GM18505 (cell line): ENCODE results near the gene GPR26.

Experiments used
- ATAC-seq: cut with Tn5 transposase; IDR thresholded peaks from one replicate; pipeline ENCODE4 v1.9.1; 2021; ENCODE audit not compliant: unreplicated experiment
- POLR2A ChIP-seq: IDR thresholded peaks from 4 replicates; pipeline ENCODE4 v1.6.1; 2011; ENCODE audit warnings: borderline replicate concordance; ENCODE audit not compliant: insufficient read depth, insufficient read length; ENCODE audit errors: extremely low read depth

The GPR26 gene, protein sequence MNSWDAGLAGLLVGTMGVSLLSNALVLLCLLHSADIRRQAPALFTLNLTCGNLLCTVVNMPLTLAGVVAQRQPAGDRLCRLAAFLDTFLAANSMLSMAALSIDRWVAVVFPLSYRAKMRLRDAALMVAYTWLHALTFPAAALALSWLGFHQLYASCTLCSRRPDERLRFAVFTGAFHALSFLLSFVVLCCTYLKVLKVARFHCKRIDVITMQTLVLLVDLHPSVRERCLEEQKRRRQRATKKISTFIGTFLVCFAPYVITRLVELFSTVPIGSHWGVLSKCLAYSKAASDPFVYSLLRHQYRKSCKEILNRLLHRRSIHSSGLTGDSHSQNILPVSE

GRCh38 chr10:123666318-123667236 lies at the start of gene GPR26:
Gene GPR26, plus strand, starts transcription at chr10:123666355. Its CDS starts 53 bp downstream, at chr10:123666408.
- ATAC-seq, result no peak
- TF ChIP-seq POLR2A, result no peak

- TF ChIP-seq POLR2A, result no peak
- ATAC-seq, result no peak
Measured at GRCh38 chr10:123618224-123618623, 47.9 kb upstream of the GPR26 start.

GRCh38 chr10:123619067-123619855 lies 46.9 kb upstream of the GPR26 start:
- no peak for ATAC-seq
- TF ChIP-seq POLR2A, result no peak

GRCh38 chr10:123620621-123621020 lies 45.5 kb upstream of the GPR26 start:
- TF ChIP-seq POLR2A, result no peak
- no peak for ATAC-seq

DNA sequence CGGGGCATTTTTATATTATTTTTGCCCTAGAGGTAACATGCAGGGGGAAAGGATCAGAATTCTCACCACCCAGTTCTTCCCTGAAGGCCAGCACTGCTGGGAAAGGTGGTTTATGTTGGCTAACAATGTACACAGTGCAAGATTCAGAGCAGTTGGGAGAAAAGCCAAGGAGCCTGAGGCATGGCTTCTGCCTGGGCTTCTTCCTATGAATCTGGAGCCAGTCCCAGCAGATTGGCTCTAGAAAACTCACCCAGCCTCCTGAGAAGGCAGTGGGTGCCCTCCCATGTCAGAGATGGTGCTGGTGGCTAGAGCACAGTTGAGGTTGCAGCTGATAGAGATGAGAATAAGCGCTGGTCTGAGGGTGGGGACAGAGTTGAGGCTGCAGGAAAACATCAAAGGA lies 44.7 kb upstream of the GPR26 start:
- no peak for TF ChIP-seq POLR2A
- ATAC-seq, result no peak

- no peak for ATAC-seq
- no peak for TF ChIP-seq POLR2A
Measured at GRCh38 chr10:123621916-123622315, 44.2 kb upstream of the GPR26 start.

DNA sequence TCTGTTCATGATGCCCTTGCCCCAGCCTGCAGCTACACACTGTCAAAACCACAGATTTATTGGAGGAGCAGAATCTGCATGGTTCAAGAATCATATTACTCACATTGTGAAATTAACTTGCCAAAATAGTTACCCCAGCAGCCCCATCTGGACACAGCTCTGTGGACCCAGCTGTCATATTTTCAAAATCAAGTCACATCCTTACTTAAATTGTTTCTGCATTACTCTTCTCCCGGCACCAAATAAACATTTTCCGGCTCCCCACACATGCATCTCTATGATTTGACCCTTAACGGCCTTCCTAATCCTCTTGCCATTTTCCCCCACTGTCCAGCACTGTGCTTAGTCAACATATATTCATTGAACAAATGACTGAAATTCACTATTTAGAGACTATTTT lies 43.8 kb upstream of the GPR26 start:
- no peak for TF ChIP-seq POLR2A
- no peak for ATAC-seq

GRCh38 chr10:123624086-123624485 lies 42.1 kb upstream of the GPR26 start:
- no peak for ATAC-seq
- no peak for TF ChIP-seq POLR2A

- no peak for TF ChIP-seq POLR2A
- no peak for ATAC-seq
Measured at GRCh38 chr10:123633106-123633505, 33.0 kb upstream of the GPR26 start.

DNA sequence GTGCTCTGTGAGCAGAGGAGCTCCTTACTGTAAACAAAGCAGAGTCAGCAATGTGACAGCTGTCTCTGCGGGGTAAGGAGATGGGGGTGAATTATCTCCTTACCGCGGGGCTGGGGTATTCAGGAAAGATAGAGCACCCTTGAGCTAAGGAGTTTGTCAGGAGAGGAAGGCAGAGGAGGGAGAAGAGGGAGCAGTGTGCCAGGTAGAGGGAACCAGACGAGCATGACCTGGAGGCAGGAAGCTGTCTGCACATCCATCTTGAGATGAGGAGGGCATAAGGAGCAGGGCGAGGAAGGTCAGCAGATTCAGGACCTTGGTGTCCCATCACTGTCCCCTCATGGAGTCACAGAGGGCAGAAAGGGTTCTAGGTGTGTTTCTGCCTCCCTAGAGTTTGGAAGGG lies 32.5 kb upstream of the GPR26 start:
- TF ChIP-seq POLR2A, result no peak
- no peak for ATAC-seq

DNA sequence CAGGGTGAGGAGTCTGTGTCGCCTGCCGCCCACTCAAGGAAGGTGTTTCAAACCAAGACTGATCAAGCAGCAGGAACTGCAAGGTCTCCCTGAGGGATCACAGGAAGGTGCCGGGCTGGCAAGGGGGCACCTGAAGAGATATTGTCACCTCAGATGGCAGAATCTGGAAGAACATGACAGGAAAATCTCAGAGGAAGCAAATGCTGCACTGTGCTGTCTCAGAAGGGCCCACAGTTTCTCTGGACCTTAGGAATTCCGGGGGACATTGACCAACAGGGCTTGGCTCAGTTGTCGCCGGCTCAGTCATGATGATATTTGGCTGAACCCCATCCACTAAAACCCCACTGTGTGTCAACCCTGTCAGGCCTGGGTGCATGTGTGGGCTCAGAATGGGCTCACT lies 31.9 kb upstream of the GPR26 start:
- no peak for TF ChIP-seq POLR2A
- no peak for ATAC-seq

GRCh38 chr10:123635131-123635530 lies 31.0 kb upstream of the GPR26 start:
- ATAC-seq, result no peak
- no peak for TF ChIP-seq POLR2A

- no peak for ATAC-seq
- TF ChIP-seq POLR2A, result no peak
Measured at GRCh38 chr10:123635745-123636144, 30.4 kb upstream of the GPR26 start.
